H9 (cell line): Measurements from ENCODE around the gene ZSCAN2. TPM values are rescaled to one million over a fixed set of nuclear protein-coding genes. Genes with fewer than 3 reads are reported as not detected.

Experiments
- DNase-seq: peaks from one replicate; pipeline ENCODE4 v3.0.0-alpha.2; 2017
- H2AFZ ChIP-seq: one replicate; pipeline ENCODE4 v1.6.1; 2013; ENCODE audit warnings: mild to moderate bottlenecking, low read length, control low read depth, moderate library complexity
- H2AK5ac ChIP-seq: 2 replicates; pipeline ENCODE4 v1.6.1; 2013; ENCODE audit warnings: low read length, control low read depth, mixed read lengths; ENCODE audit not compliant: insufficient read length
- H2BK120ac ChIP-seq: one replicate; pipeline ENCODE4 v1.6.1; 2013; ENCODE audit warnings: low read depth, mild to moderate bottlenecking, low read length, control low read depth, inconsistent platforms; ENCODE audit not compliant: poor library complexity, severe bottlenecking
- H2BK12ac ChIP-seq: 2 replicates; pipeline ENCODE4 v1.6.1; 2013; ENCODE audit warnings: low read length, control low read depth, mixed read lengths, low read depth; ENCODE audit not compliant: insufficient read length
- H2BK15ac ChIP-seq: 2 replicates; pipeline ENCODE4 v1.6.1; 2013; ENCODE audit warnings: low read depth, low read length, control low read depth
- H2BK20ac ChIP-seq: one replicate; pipeline ENCODE4 v1.6.1; 2013; ENCODE audit warnings: low read depth, mild to moderate bottlenecking, low read length, control low read depth, inconsistent platforms; ENCODE audit not compliant: poor library complexity, severe bottlenecking
- H2BK5ac ChIP-seq: 2 replicates; pipeline ENCODE4 v1.6.1; 2013; ENCODE audit warnings: low read length, control low read depth, mixed read lengths; ENCODE audit not compliant: insufficient read length
- H3K14ac ChIP-seq: 2 replicates; pipeline ENCODE4 v1.6.1; 2013; ENCODE audit warnings: low read length, control low read depth; ENCODE audit not compliant: insufficient read depth
- H3K18ac ChIP-seq: 2 replicates; pipeline ENCODE4 v1.6.1; 2013; ENCODE audit warnings: low read depth, mild to moderate bottlenecking, mixed read lengths, low read length, control low read depth; ENCODE audit not compliant: insufficient read length
- H3K23ac ChIP-seq: 2 replicates; pipeline ENCODE4 v1.6.1; 2013; ENCODE audit warnings: low read length, control low read depth, mixed read lengths, low read depth; ENCODE audit not compliant: insufficient read length
- H3K23me2 ChIP-seq: 2 replicates; pipeline ENCODE4 v1.6.1; 2013; ENCODE audit warnings: low read depth, mild to moderate bottlenecking, mixed read lengths, low read length, control low read depth; ENCODE audit not compliant: insufficient read length, poor library complexity, severe bottlenecking
- H3K27ac ChIP-seq: 2 replicates; pipeline ENCODE4 v1.5.1; 2013; ENCODE audit warnings: low read length, control low read depth, mixed read lengths, low read depth; ENCODE audit not compliant: insufficient read length
- H3K27me3 ChIP-seq: 2 replicates; pipeline ENCODE4 v1.6.1; 2013; ENCODE audit warnings: low read length, control low read depth, inconsistent platforms; ENCODE audit not compliant: insufficient read depth
- H3K4ac ChIP-seq: 2 replicates; pipeline ENCODE4 v1.6.1; 2013; ENCODE audit warnings: low read depth, mild to moderate bottlenecking, control low read depth, inconsistent platforms, low read length, moderate library complexity
- H3K4me1 ChIP-seq: 2 replicates; pipeline ENCODE4 v1.6.1; 2013; ENCODE audit warnings: low read length, control low read depth, inconsistent platforms; ENCODE audit not compliant: insufficient read depth
- H3K4me2 ChIP-seq: 2 replicates; pipeline ENCODE4 v1.6.1; 2013; ENCODE audit warnings: low read length, control low read depth, mixed read lengths; ENCODE audit not compliant: insufficient read length, insufficient read depth
- H3K56ac ChIP-seq: 2 replicates; pipeline ENCODE4 v1.6.1; 2013; ENCODE audit warnings: low read depth, mild to moderate bottlenecking, mixed read lengths, low read length, control low read depth; ENCODE audit not compliant: insufficient read length
- H3K79me1 ChIP-seq: 2 replicates; pipeline ENCODE4 v1.6.1; 2013; ENCODE audit warnings: low read depth, mild to moderate bottlenecking, moderate library complexity, low read length, control low read depth, inconsistent platforms; ENCODE audit not compliant: insufficient read depth, poor library complexity, severe bottlenecking
- H3K79me2 ChIP-seq: 2 replicates; pipeline ENCODE4 v1.6.1; 2013; ENCODE audit warnings: low read length, control low read depth, inconsistent platforms; ENCODE audit not compliant: insufficient read depth
- H3K9ac ChIP-seq: 2 replicates; pipeline ENCODE4 v1.6.1; 2013; ENCODE audit warnings: low read length, control low read depth, mixed read lengths; ENCODE audit not compliant: insufficient read length; ENCODE audit errors: extremely low read depth
- H3K9me3 ChIP-seq: one replicate; pipeline ENCODE4 v1.6.1; 2013; ENCODE audit warnings: low read depth, low read length, inconsistent platforms; ENCODE audit not compliant: control insufficient read depth
- H3T11ph ChIP-seq: one replicate; pipeline ENCODE4 v1.6.1; 2013; ENCODE audit warnings: mild to moderate bottlenecking, low read length, control low read depth, inconsistent platforms
- H4K20me1 ChIP-seq: one replicate; pipeline ENCODE4 v1.6.1; 2013; ENCODE audit not compliant: control insufficient read depth, insufficient read length, insufficient read depth
- H4K5ac ChIP-seq: 2 replicates; pipeline ENCODE4 v1.6.1; 2013; ENCODE audit warnings: low read depth, mild to moderate bottlenecking, mixed read lengths, low read length, control low read depth; ENCODE audit not compliant: insufficient read length
- H4K8ac ChIP-seq: replicated peaks from 2 replicates; pipeline ENCODE4 v1.6.1; 2013; ENCODE audit warnings: low read length, control low read depth, mixed read lengths, low read depth; ENCODE audit not compliant: insufficient read length
- H4K91ac ChIP-seq: 2 replicates; pipeline ENCODE4 v1.6.1; 2013; ENCODE audit warnings: low read depth, mild to moderate bottlenecking, moderate library complexity, mixed read lengths, low read length, control low read depth; ENCODE audit not compliant: insufficient read length
- H3K27ac Mint-ChIP-seq, 3 experiments: 2 replicates in 2 of 3; 3 replicates in 1 of 3; pipeline ENCODE4 v1.8.0; 2020 to 2021; ENCODE audit warnings: mixed read lengths in 3 of 3, mild to moderate bottlenecking in 1 of 3, moderate library complexity in 1 of 3
- H3K27me3 Mint-ChIP-seq: 2 replicates; pipeline ENCODE4 v1.8.0; 2021; ENCODE audit warnings: low read depth, mild to moderate bottlenecking, moderate library complexity, mixed read lengths
- H3K36me3 Mint-ChIP-seq, 3 experiments: 2 replicates in 2 of 3; 3 replicates in 1 of 3; pipeline ENCODE4 v1.8.0; 2020 to 2021; ENCODE audit warnings: low read depth in 3 of 3, mixed read lengths in 3 of 3; ENCODE audit not compliant: insufficient read depth in 1 of 3
- H3K4me1 Mint-ChIP-seq, 2 experiments: 2 replicates each; pipeline ENCODE4 v1.8.0; 2020; ENCODE audit warnings: mixed read lengths in 2 of 2
- H3K4me3 Mint-ChIP-seq, 2 experiments: 2 replicates in 1 of 2; 3 replicates in 1 of 2; pipeline ENCODE4 v1.8.0; 2020 to 2021; ENCODE audit warnings: mild to moderate bottlenecking in 2 of 2, mixed read lengths in 2 of 2, moderate library complexity in 1 of 2
- H3K9me3 Mint-ChIP-seq, 2 experiments: 2 replicates in 1 of 2; 3 replicates in 1 of 2; pipeline ENCODE4 v1.8.0; 2020; ENCODE audit warnings: mild to moderate bottlenecking in 2 of 2, mixed read lengths in 2 of 2, moderate library complexity in 1 of 2
- CTCF ChIP-seq: fragments of 200-600 bp; sonication (generic); conservative IDR thresholded peaks from 3 replicates; pipeline ENCODE4 v1.8.0; 2021; ENCODE audit warnings: antibody characterized with exemption, mild to moderate bottlenecking
- WGBS: extraction: QIAGEN DNeasy Blood & Tissue Kit; methylation state at CpG from one replicate; pipeline ENCODE4 v1.1.7; 2013; ENCODE audit warnings: missing lambda C conversion rate, low lambda C conversion rate, mixed read lengths; ENCODE audit not compliant: insufficient read length; ENCODE audit errors: extremely low coverage; 5-methylcytosine and 5-hydroxymethylcytosine counted together
- total RNA-seq: library from RNA; stranded (reverse); gene quantifications from 2 replicates; pipeline ENCODE4 v1.2.1, GENCODE V29; 2021

Gene ZSCAN2
- total RNA-seq, 1 experiment from 2014 or later = 28.4 TPM

GRCh38 chr15:84649706-84650105 is 48.9 kb downstream of the ZSCAN2 start:
- Histone ChIP-seq H3K9me3 (no peaks in the 10 kb centered on the region), H3K18ac (no peak overlapping the region), H3K27me3 (no peaks in the 10 kb centered on the region), H4K20me1 (no peaks in the 10 kb centered on the region), H2BK12ac (no peak overlapping the region), H3K23me2 (peaks cover 5% of the 10 kb centered on the region), H2BK20ac (no peak overlapping the region), H3K27ac (no peak overlapping the region), H2BK15ac (no peak overlapping the region), H3K4me2 (no peak overlapping the region), H3K23ac (no peak overlapping the region), H2AK5ac (no peak overlapping the region), H2AFZ (no peak overlapping the region), H4K8ac (no peak overlapping the region), H3K79me2 (no peaks in the 10 kb centered on the region), H3K56ac (no peak overlapping the region), H3K9ac (no peak overlapping the region), H4K5ac (no peak overlapping the region), H2BK5ac (no peak overlapping the region), H3K4ac (no peak overlapping the region), H3K14ac (no peak overlapping the region), H4K91ac (no peak overlapping the region), H3T11ph (no peak overlapping the region), H2BK120ac (no peak overlapping the region), H3K79me1 (no peaks in the 10 kb centered on the region), H3K4me1 (no peaks in the 10 kb centered on the region)
- Mint-ChIP-seq H3K9me3 (no peaks in the 10 kb centered on the region), H3K27me3 (0 out of 2 replicates have a peak, but pooled peaks cover under 1% of the 10 kb centered on the region), H3K36me3 (peaks cover 32 to 74% (median 57%) of the 10 kb centered on the region in 3 experiments), H3K4me3 (no peak overlapping the region), H3K4me1 (peaks cover 4 to 6% of the 10 kb centered on the region in 2 experiments; a peak in 3 of 4 replicates), H3K27ac (no peak overlapping the region)
- DNase-seq = no peak
- no peak for TF ChIP-seq CTCF
- no CpG with 5 or more reads among the region's 2 CpGs for WGBS
